SK-N-SH (cell line): ENCODE results near the gene RAF1. TPM values are rescaled to one million over a fixed set of nuclear protein-coding genes. Genes with fewer than 3 reads are reported as not detected.

Source experiments
- CTCF ChIA-PET: fragments of 300-600, 350-600 bp; formaldehyde crosslinking; extraction: SDS; loops from one replicate; lab custom pipeline; 2021; lab: Yijun Ruan, JAX
- POLR2A ChIA-PET: fragments of 350-600 bp; sonication (Branson Sonifier 250); formaldehyde crosslinking; extraction: SDS; loops from one replicate; lab custom pipeline; 2020; ENCODE audit warnings: antibody characterized with exemption, inconsistent platforms; lab: Yijun Ruan, JAX
- DNase-seq: peaks from one replicate; pipeline ENCODE4 v3.0.0; 2012
- H2AFZ ChIP-seq: fragments of 200-600 bp; sonication (generic); 2 replicates; pipeline ENCODE4 v1.8.1; 2016; ENCODE audit warnings: antibody characterized with exemption, mild to moderate bottlenecking, low read depth
- H3F3A ChIP-seq: fragments of 200-600 bp; sonication (generic); replicated peaks from 2 replicates; pipeline ENCODE3; 2016; ENCODE audit warnings: antibody characterized with exemption, mild to moderate bottlenecking; ENCODE audit not compliant: insufficient read depth
- H3K27ac ChIP-seq, 2 experiments: fragments of 200-500 bp in 1 of 2; fragments of 200-600 bp in 1 of 2; sonication (Bioruptor generic) in 1 of 2; sonication (generic), shearing (Covaris generic) in 1 of 2; 2 replicates each; pipeline versions ENCODE4 v1.5.1 to v1.6.1; 2014 to 2016; ENCODE audit warnings: low read depth in 2 of 2, inconsistent platforms in 1 of 2, low read length in 1 of 2, mild to moderate bottlenecking in 1 of 2, mixed read lengths in 1 of 2
- H3K27me3 ChIP-seq: fragments of 200-600 bp; sonication (generic), shearing (Covaris generic); 2 replicates; pipeline ENCODE4 v1.6.1; 2016; ENCODE audit warnings: mixed run types; ENCODE audit not compliant: insufficient read depth
- H3K36me3 ChIP-seq, 2 experiments: fragments of 200-500 bp in 1 of 2; fragments of 200-600 bp in 1 of 2; sonication (Bioruptor generic) in 1 of 2; sonication (generic) in 1 of 2; replicated peaks in 1 of 2; 2 replicates each; pipeline versions ENCODE3 to v1.5.1; 2014 to 2016; ENCODE audit warnings: low read length in 1 of 2, mild to moderate bottlenecking in 1 of 2; ENCODE audit not compliant: insufficient read depth in 2 of 2, control insufficient read depth in 1 of 2
- H3K4me1 ChIP-seq, 2 experiments: fragments of 200-500 bp in 1 of 2; fragments of 200-600 bp in 1 of 2; sonication (Bioruptor generic) in 1 of 2; sonication (generic), shearing (Covaris generic) in 1 of 2; 2 replicates each; pipeline versions ENCODE4 v1.5.1 to v1.6.1; 2014 to 2016; ENCODE audit warnings: low read depth in 1 of 2, low read length in 1 of 2, mixed run types in 1 of 2; ENCODE audit not compliant: insufficient read depth in 2 of 2, control insufficient read depth in 1 of 2
- H3K4me2 ChIP-seq: fragments of 200-600 bp; sonication (generic), shearing (Covaris generic); 2 replicates; pipeline ENCODE4 v1.6.1; 2017; ENCODE audit warnings: mixed run types
- H3K4me3 ChIP-seq, 2 experiments: fragments of 200-500 bp in 1 of 2; fragments of 200-600 bp in 1 of 2; sonication (Bioruptor generic) in 1 of 2; sonication (generic), shearing (Covaris generic) in 1 of 2; 2 replicates each; pipeline versions ENCODE4 v1.5.1 to v1.8.1; 2014 to 2016; ENCODE audit warnings: low read depth in 2 of 2, inconsistent platforms in 1 of 2, low read length in 1 of 2, mild to moderate bottlenecking in 1 of 2, mixed read lengths in 1 of 2, moderate library complexity in 1 of 2
- H3K79me2 ChIP-seq: fragments of 200-600 bp; sonication (generic); 2 replicates; pipeline ENCODE4 v1.8.1; 2017; ENCODE audit warnings: mild to moderate bottlenecking; ENCODE audit not compliant: insufficient read depth
- H3K9ac ChIP-seq: fragments of 200-600 bp; sonication (generic); 2 replicates; pipeline ENCODE4 v1.6.1; 2017; ENCODE audit warnings: mixed run types
- H3K9me2 ChIP-seq: fragments of 200-600 bp; sonication (generic); 2 replicates; pipeline ENCODE4 v1.6.1; 2017; ENCODE audit warnings: mixed run types
- H3K9me3 ChIP-seq: fragments of 200-600 bp; sonication (generic); 2 replicates; pipeline ENCODE4 v1.6.1; 2017; ENCODE audit warnings: mixed run types, mild to moderate bottlenecking, moderate library complexity
- H4K20me1 ChIP-seq: fragments of 200-600 bp; sonication (generic); 2 replicates; pipeline ENCODE4 v1.6.1; 2017; ENCODE audit warnings: mild to moderate bottlenecking, mixed run types; ENCODE audit not compliant: insufficient read depth
- ELF1 ChIP-seq: IDR thresholded peaks from 2 replicates; pipeline ENCODE4 v1.4.0; 2012
- EP300 ChIP-seq, 2 experiments: IDR thresholded peaks; 2 replicates each; pipeline versions ENCODE4 v1.4.0 to v1.6.1; 2012; ENCODE audit warnings: borderline replicate concordance in 1 of 2, low read depth in 1 of 2, low read length in 1 of 2
- EZH2phosphoT487 ChIP-seq: fragments of 200-600 bp; sonication (generic); IDR thresholded peaks from 2 replicates; pipeline ENCODE4 v1.6.1; 2017; ENCODE audit warnings: low read depth, mixed run types, mild to moderate bottlenecking, antibody characterized with exemption, moderate library complexity, borderline replicate concordance
- FOSL2 ChIP-seq: IDR thresholded peaks from 2 replicates; pipeline ENCODE4 v1.4.0; 2012; ENCODE audit warnings: low read depth, mild to moderate bottlenecking, moderate library complexity, borderline replicate concordance
- FOXJ3 ChIP-seq: sonication (generic); formaldehyde crosslinking; IDR thresholded peaks from 2 replicates; pipeline ENCODE4 v1.5.1; 2020; ENCODE audit warnings: mild to moderate bottlenecking, missing genetic modification reagents
- FOXM1 ChIP-seq: IDR thresholded peaks from 2 replicates; pipeline ENCODE4 v1.4.0; 2012; ENCODE audit warnings: low read depth, mild to moderate bottlenecking
- GABPA ChIP-seq: IDR thresholded peaks from 2 replicates; pipeline ENCODE4 v1.4.0; 2012; ENCODE audit warnings: low read depth, mild to moderate bottlenecking
- GATA2 ChIP-seq: sonication (generic); formaldehyde crosslinking; IDR thresholded peaks from 2 replicates; pipeline ENCODE4 v1.5.0; 2020; ENCODE audit warnings: mild to moderate bottlenecking, missing genetic modification reagents
- MEF2A ChIP-seq: IDR thresholded peaks from 2 replicates; pipeline ENCODE4 v1.4.0; 2012; ENCODE audit warnings: low read depth, borderline replicate concordance
- NFIC ChIP-seq: IDR thresholded peaks from 2 replicates; pipeline ENCODE4 v1.4.0; 2012; ENCODE audit warnings: borderline replicate concordance
- NRF1 ChIP-seq: IDR thresholded peaks from 2 replicates; pipeline ENCODE4 v1.6.1; 2012; ENCODE audit warnings: low read depth, mild to moderate bottlenecking, low read length
- POLR2AphosphoS5 ChIP-seq: IDR thresholded peaks from 2 replicates; pipeline ENCODE4 v1.6.1; 2012; ENCODE audit warnings: low read depth, low read length
- RAD21 ChIP-seq: IDR thresholded peaks from 2 replicates; pipeline ENCODE4 v1.6.1; 2012; ENCODE audit warnings: mild to moderate bottlenecking, low read length
- RFX5 ChIP-seq: IDR thresholded peaks from 2 replicates; pipeline ENCODE4 v1.6.1; 2012; ENCODE audit warnings: mild to moderate bottlenecking, improper control_type of control experiment, low read length
- RXRA ChIP-seq: IDR thresholded peaks from 2 replicates; pipeline ENCODE4 v1.4.0; 2012; ENCODE audit warnings: low read depth, mild to moderate bottlenecking, borderline replicate concordance
- SMC3 ChIP-seq: IDR thresholded peaks from 2 replicates; pipeline ENCODE4 v1.6.1; 2012; ENCODE audit warnings: low read depth, low read length, improper control_type of control experiment
- TAF1 ChIP-seq: IDR thresholded peaks from 2 replicates; pipeline ENCODE4 v1.6.1; 2012; ENCODE audit warnings: low read depth, mild to moderate bottlenecking, low read length, moderate library complexity, borderline replicate concordance
- TCF12 ChIP-seq: IDR thresholded peaks from 2 replicates; pipeline ENCODE4 v1.4.0; 2012
- TEAD4 ChIP-seq: IDR thresholded peaks from 2 replicates; pipeline ENCODE4 v1.4.0; 2012; ENCODE audit warnings: mild to moderate bottlenecking, borderline replicate concordance; ENCODE audit not compliant: insufficient read depth
- YY1 ChIP-seq: IDR thresholded peaks from 2 replicates; pipeline ENCODE4 v1.4.0; 2012; ENCODE audit warnings: low read depth, mild to moderate bottlenecking
- WGBS: methylation state at CpG from one replicate; pipeline ENCODE4 v1.1.6; 2017; ENCODE audit warnings: low lambda C conversion rate; 5-methylcytosine and 5-hydroxymethylcytosine counted together
- polyA plus RNA-seq, 3 experiments: library from polyadenylated mRNA; depleted of rRNA; stranded (reverse); fragments of >200 nt; gene quantifications; 2 replicates each; pipeline ENCODE4 v1.2.3, GENCODE V29; 2012
- TF ChIP-seq, protein P1 (sequence below): IDR thresholded peaks from 2 replicates; pipeline ENCODE4 v1.4.0; 2012; ENCODE audit warnings: low read depth
- TF ChIP-seq, protein P2 (sequence below): fragments of 150-350 bp; IDR thresholded peaks from 2 replicates; pipeline ENCODE4 v1.6.1; 2016; ENCODE audit warnings: mild to moderate bottlenecking, low read depth, low read length
- TF ChIP-seq, protein P3 (sequence below): fragments of 150-350 bp; IDR thresholded peaks from 2 replicates; pipeline ENCODE4 v1.6.1; 2017; ENCODE audit warnings: antibody characterized with exemption, low read length, low read depth, borderline replicate concordance
- TF ChIP-seq, protein P4 (sequence below): IDR thresholded peaks from 2 replicates; pipeline ENCODE4 v1.4.0; 2012; ENCODE audit warnings: low read depth, borderline replicate concordance

RAF1 gene
- polyA plus RNA-seq, 1 of the 3 experiments (the other 2 are of a cell fraction) = 58.7 TPM

DNA sequence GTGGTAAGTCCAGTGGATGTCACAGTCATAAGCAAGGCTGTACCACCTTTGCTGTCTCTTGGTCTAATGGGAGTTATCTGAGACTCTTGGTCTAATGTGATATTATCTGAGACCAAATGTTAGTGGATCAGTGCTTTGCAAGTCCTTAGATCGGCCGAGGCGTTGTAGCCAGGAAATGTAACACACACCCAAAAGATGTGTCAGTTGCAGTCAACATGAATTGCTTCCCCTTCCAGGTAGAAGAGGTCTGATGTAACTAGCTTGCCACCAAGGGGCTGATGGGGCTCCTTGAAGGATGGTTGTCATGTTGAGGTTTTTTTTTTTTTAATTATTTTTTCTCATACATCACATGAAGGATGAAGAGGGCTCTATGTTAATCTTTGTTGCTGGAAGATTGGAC is 45.4 kb upstream of the RAF1 start:
- DNase-seq = no peak
- Histone ChIP-seq H3K79me2 (no peaks in the 10 kb centered on the region), H3K9me3 (no peaks in the 10 kb centered on the region), H3K27me3 (no peaks in the 10 kb centered on the region), H3K4me1 (peaks cover 0 to 5% of the 10 kb centered on the region in 2 experiments; a peak in 1 of 4 replicates), H3K4me3 (no peak overlapping the region), H4K20me1 (no peaks in the 10 kb centered on the region), H3K9ac (no peak overlapping the region), H2AFZ (no peak overlapping the region), H3K27ac (no peak overlapping the region), H3K36me3 (no peaks in the 10 kb centered on the region), H3K9me2 (no peaks in the 10 kb centered on the region), H3F3A (no peaks in the 10 kb centered on the region), H3K4me2 (no peak overlapping the region)
- ChIA-PET POLR2A (no interaction called here), CTCF (interaction anchor here (0.5 to 7.9 kb wide), 4 partner anchors 10 to 589 kb away, joined by 3 to 70 read pairs (median 3); no protein-coding TSS in a partner anchor)
- 83% methylated on average over 2 of the region's 3 CpGs for WGBS
- TF ChIP-seq TAF1 (no peak), RFX5 (no peak), GATA2 (CRISPR knock-in tag) (no peak), TCF12 (no peak), FOSL2 (no peak), POLR2AphosphoS5 (no peak), EZH2phosphoT487 (no peak), YY1 (no peak)
- TF ChIP-seq, protein P1, sequence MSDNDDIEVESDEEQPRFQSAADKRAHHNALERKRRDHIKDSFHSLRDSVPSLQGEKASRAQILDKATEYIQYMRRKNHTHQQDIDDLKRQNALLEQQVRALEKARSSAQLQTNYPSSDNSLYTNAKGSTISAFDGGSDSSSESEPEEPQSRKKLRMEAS = no peak
- TF ChIP-seq, protein P2, sequence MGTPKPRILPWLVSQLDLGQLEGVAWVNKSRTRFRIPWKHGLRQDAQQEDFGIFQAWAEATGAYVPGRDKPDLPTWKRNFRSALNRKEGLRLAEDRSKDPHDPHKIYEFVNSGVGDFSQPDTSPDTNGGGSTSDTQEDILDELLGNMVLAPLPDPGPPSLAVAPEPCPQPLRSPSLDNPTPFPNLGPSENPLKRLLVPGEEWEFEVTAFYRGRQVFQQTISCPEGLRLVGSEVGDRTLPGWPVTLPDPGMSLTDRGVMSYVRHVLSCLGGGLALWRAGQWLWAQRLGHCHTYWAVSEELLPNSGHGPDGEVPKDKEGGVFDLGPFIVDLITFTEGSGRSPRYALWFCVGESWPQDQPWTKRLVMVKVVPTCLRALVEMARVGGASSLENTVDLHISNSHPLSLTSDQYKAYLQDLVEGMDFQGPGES = no peak

DNA sequence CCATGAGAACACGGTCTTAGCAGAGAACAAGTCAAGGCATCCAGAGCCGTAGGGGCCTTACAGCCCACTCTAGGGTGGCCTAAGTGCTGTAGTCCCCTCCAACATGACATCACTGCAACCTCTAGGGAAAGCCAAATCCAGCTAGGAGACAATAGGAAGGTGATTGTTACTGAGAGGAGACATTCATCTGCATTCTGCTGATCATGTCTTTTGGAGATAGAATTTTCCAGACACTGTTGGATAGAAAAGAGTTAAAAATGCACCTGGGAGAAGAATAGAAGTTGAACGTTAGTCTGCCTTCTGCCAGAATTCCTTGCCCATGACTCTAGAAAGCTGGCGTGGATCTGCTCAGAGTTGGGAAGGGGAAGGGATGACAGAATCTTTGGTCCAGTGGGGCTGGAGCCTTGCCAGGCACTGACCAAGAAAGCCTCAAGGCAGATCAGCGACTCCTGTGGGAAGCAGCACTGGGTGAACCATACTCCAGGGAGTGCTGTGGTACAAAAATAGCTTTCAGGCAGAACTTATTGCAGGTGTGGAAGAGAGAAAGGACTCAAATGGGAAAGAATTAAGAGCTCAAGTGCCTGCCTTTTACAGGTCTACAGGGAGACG is 44.8 kb upstream of the RAF1 start:
- H3K27me3 ChIP-seq = no peaks in the 10 kb centered on the region
- no peak overlapping the region for H3K4me3 ChIP-seq
- ChIA-PET POLR2A (no interaction called here), CTCF (interaction anchor here (0.5 to 7.9 kb wide), 5 partner anchors 9 to 588 kb away, joined by 3 to 70 read pairs (median 3); no protein-coding TSS in a partner anchor)
- H3K4me2 ChIP-seq = no peak overlapping the region
- H3K27ac ChIP-seq = no peak overlapping the region
- H3K4me1 ChIP-seq = peaks cover 0 to 5% of the 10 kb centered on the region in 2 experiments; a peak in 1 of 4 replicates
- H3K9me3 ChIP-seq = no peaks in the 10 kb centered on the region
- 50% methylated on average over 6 of the region's 6 CpGs for WGBS
- H2AFZ ChIP-seq = no peak overlapping the region
- no peak overlapping the region for H3K9ac ChIP-seq
- H3K36me3 ChIP-seq = no peaks in the 10 kb centered on the region
- no peaks in the 10 kb centered on the region for H3K79me2 ChIP-seq
- no peak for DNase-seq
- no peaks in the 10 kb centered on the region for H4K20me1 ChIP-seq
- no peaks in the 10 kb centered on the region for H3K9me2 ChIP-seq
- no peaks in the 10 kb centered on the region for H3F3A ChIP-seq
- no peak for TF ChIP-seq GATA2 (CRISPR knock-in tag)
- TF ChIP-seq, protein P3, sequence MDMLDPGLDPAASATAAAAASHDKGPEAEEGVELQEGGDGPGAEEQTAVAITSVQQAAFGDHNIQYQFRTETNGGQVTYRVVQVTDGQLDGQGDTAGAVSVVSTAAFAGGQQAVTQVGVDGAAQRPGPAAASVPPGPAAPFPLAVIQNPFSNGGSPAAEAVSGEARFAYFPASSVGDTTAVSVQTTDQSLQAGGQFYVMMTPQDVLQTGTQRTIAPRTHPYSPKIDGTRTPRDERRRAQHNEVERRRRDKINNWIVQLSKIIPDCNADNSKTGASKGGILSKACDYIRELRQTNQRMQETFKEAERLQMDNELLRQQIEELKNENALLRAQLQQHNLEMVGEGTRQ = no peak
- TF ChIP-seq RAD21 = peak; percentile 26
- TF ChIP-seq TAF1 = no peak
- no peak for TF ChIP-seq RXRA
- no peak for TF ChIP-seq ELF1
- TF ChIP-seq EZH2phosphoT487 = no peak
- TF ChIP-seq FOXM1 = no peak
- peak; percentile 76 for TF ChIP-seq NFIC
- TF ChIP-seq SMC3 = no peak
- no peak for TF ChIP-seq YY1
- no peak for TF ChIP-seq POLR2AphosphoS5
- TF ChIP-seq, protein P4, sequence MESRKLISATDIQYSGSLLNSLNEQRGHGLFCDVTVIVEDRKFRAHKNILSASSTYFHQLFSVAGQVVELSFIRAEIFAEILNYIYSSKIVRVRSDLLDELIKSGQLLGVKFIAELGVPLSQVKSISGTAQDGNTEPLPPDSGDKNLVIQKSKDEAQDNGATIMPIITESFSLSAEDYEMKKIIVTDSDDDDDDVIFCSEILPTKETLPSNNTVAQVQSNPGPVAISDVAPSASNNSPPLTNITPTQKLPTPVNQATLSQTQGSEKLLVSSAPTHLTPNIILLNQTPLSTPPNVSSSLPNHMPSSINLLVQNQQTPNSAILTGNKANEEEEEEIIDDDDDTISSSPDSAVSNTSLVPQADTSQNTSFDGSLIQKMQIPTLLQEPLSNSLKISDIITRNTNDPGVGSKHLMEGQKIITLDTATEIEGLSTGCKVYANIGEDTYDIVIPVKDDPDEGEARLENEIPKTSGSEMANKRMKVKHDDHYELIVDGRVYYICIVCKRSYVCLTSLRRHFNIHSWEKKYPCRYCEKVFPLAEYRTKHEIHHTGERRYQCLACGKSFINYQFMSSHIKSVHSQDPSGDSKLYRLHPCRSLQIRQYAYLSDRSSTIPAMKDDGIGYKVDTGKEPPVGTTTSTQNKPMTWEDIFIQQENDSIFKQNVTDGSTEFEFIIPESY = no peak
- TF ChIP-seq RFX5 = no peak
- TF ChIP-seq NRF1 = no peak
- TF ChIP-seq TEAD4 = no peak
- no peak for TF ChIP-seq EP300 (IDR thresholded peaks at IDR 0.05; ENCODE audit: borderline replicate concordance in 1 of 2, low read depth in 1 of 2, low read length in 1 of 2)
- TF ChIP-seq GABPA = no peak
- TF ChIP-seq MEF2A = no peak
- TF ChIP-seq FOXJ3 (CRISPR knock-in tag) = no peak
